Osteocyte (in vitro differentiated cells): ENCODE data around the gene EPHA2. TPM values are rescaled to one million over a fixed set of nuclear protein-coding genes. Genes with fewer than 3 reads are reported as not detected.

Source experiments
- DNase-seq: peaks from one replicate; pipeline ENCODE4 v3.0.0; 2021; ENCODE audit warnings: mixed read lengths; ENCODE audit not compliant: unreplicated experiment; ENCODE audit errors: extremely low spot score
- H3K27ac Mint-ChIP-seq: one replicate; pipeline ENCODE4 v1.8.0; 2021; ENCODE audit warnings: mild to moderate bottlenecking, mixed read lengths; ENCODE audit not compliant: unreplicated experiment
- H3K27me3 Mint-ChIP-seq: one replicate; pipeline ENCODE4 v1.8.0; 2021; ENCODE audit warnings: mixed read lengths; ENCODE audit not compliant: unreplicated experiment
- H3K36me3 Mint-ChIP-seq: one replicate; pipeline ENCODE4 v1.8.0; 2021; ENCODE audit warnings: mixed read lengths; ENCODE audit not compliant: unreplicated experiment
- H3K4me1 Mint-ChIP-seq: one replicate; pipeline ENCODE4 v1.8.0; 2021; ENCODE audit warnings: mixed read lengths; ENCODE audit not compliant: unreplicated experiment
- H3K4me3 Mint-ChIP-seq: one replicate; pipeline ENCODE4 v1.8.0; 2021; ENCODE audit warnings: mild to moderate bottlenecking, moderate library complexity, mixed read lengths; ENCODE audit not compliant: unreplicated experiment
- H3K9me3 Mint-ChIP-seq: one replicate; pipeline ENCODE4 v1.8.0; 2021; ENCODE audit warnings: mixed read lengths; ENCODE audit not compliant: unreplicated experiment
- total RNA-seq: library from RNA; stranded (reverse); gene quantifications from 2 replicates; pipeline ENCODE4 v1.2.1, GENCODE V29; 2021
- TF ChIP-seq, protein P1 (sequence below): fragments of 200-600 bp; sonication (generic); IDR thresholded peaks from 2 replicates; pipeline ENCODE4 v1.5.0; 2021; ENCODE audit warnings: antibody characterized with exemption, mild to moderate bottlenecking, moderate library complexity

EPHA2 gene
- total RNA-seq, 1 donor from 2014 or later: 152 TPM

DNA sequence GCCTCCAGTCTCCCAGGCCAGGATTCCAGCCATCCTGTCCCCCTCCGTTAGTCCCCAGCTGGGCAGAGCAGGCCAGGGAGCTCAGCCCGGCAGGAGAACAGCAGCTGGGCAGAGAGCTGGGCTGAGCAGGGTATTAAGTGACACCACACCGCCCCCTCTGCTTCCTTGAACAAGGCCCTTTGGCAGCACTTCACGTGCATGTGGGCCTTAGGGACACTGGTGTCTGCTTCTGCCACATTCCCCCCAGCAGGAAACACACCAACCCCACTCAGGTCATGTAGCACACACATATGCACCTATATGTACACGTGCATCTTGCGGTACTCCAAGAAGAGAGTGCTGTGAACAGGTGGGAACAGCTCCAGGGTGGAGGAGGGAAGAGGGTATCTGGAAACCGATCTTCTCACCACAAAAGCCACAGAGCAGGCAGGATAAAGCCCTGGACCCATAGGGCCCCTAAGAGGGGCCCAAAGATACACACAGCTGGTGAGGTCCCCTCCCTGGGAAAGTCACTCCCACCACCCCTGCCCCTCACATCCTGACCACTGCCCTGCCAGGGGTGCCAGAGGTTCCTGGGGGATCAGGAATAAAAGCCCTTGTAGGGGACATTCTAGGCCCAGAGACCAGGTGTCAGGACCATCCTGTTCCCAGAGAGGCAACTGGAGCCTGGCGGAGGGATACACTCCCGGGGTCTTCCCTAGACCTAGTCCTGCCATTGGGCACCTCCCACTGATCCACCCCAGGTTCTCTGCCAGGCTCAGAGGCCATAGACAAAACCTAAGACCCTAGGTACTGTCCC is 4.5 kb downstream of the EPHA2 start:
- H3K27me3 Mint-ChIP-seq: no peaks in the 10 kb centered on the region
- H3K4me1 Mint-ChIP-seq: peaks cover 69% of the 10 kb centered on the region
- TF ChIP-seq, protein P1, sequence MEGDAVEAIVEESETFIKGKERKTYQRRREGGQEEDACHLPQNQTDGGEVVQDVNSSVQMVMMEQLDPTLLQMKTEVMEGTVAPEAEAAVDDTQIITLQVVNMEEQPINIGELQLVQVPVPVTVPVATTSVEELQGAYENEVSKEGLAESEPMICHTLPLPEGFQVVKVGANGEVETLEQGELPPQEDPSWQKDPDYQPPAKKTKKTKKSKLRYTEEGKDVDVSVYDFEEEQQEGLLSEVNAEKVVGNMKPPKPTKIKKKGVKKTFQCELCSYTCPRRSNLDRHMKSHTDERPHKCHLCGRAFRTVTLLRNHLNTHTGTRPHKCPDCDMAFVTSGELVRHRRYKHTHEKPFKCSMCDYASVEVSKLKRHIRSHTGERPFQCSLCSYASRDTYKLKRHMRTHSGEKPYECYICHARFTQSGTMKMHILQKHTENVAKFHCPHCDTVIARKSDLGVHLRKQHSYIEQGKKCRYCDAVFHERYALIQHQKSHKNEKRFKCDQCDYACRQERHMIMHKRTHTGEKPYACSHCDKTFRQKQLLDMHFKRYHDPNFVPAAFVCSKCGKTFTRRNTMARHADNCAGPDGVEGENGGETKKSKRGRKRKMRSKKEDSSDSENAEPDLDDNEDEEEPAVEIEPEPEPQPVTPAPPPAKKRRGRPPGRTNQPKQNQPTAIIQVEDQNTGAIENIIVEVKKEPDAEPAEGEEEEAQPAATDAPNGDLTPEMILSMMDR: peak; percentile 16
- peak overlapping the region; percentile 95 for H3K27ac Mint-ChIP-seq
- H3K9me3 Mint-ChIP-seq: no peaks in the 10 kb centered on the region
- peaks cover 33% of the 10 kb centered on the region for H3K36me3 Mint-ChIP-seq
- no peak for DNase-seq
- peak overlapping the region; percentile 93 for H3K4me3 Mint-ChIP-seq

DNA sequence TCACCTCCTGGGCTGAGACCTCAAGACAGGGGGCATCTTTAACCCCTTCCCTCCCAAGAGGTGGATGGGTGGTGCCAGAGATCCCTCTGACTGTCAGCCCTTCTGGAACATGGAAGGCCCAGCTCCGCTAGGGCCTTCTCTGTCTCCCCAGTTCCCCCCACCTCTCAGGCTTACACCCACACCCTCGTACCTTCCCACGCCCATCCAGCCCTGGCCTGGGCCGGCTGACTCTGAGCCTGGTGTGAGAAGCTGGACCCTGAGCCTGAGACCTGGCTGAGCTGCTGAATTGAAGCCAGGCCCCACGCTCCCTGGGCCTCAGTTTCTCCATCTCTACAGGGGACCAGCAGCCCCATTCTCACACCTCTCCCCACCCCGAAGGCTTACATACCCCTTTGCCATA is 5.4 kb downstream of the EPHA2 start:
- H3K27ac Mint-ChIP-seq: peak overlapping the region; percentile 95
- no peaks in the 10 kb centered on the region for H3K27me3 Mint-ChIP-seq
- no peak for DNase-seq
- TF ChIP-seq, protein P1: no peak
- peaks cover 74% of the 10 kb centered on the region for H3K4me1 Mint-ChIP-seq
- H3K4me3 Mint-ChIP-seq: peak overlapping the region; percentile 93
- no peaks in the 10 kb centered on the region for H3K9me3 Mint-ChIP-seq
- peaks cover 33% of the 10 kb centered on the region for H3K36me3 Mint-ChIP-seq

DNA sequence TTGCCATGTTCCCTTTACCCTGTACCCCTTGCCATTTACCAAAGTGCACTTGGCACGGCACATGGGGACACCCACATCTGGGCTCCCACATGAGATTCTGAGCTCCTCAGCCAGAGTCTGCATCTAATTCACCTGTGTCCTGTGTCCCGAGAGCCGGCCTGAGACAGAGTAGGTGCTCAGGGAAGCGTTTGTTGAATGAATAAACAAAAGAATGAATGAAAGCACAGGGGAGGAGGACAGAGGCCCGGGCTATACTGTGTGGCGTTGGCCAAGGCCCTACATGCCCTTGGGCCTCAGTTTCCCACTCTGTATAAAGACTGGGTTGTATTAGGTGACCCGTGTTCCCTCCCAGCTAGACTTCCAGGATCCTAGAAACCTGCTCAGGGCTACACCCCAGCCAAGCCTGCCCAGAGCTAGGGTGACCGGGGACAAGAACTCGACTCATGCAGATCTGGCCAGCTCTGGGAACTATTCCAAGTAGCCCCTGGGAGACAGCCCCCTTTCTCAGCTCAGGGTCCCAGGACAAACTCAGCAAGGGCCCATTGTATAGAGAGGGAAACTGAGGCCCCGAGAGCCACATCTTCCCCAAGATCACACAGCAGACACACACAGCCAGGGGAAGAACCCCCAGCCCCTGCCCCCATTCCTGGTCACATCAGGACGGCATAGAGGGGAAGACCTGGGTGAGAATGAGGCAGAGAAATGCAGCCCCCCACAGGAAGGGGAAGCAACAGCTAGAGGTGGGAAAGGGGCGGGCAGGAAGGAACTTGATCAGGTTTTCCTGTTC is 6.0 kb downstream of the EPHA2 start:
- Mint-ChIP-seq H3K27me3 (no peaks in the 10 kb centered on the region), H3K27ac (peak overlapping the region; percentile 95)
- no peak for DNase-seq

DNA sequence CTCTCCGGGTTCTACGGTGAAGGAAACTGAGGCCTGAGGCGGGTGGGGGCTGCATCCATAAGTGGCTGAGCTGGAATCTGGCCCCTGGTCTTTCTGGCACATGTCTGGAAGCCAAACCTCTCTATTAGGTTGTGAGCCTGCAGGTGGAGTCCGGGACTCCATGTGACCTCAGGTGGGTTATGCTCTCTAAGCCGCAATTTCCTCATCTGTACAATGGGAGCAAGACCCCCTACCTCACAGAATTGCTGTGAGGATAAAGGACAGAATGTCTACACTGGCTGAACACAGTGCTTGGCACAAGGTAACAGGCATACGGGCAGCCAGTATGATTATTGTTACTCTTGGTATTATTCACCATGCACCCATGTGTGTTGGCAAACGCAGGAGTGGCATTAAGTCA is 6.7 kb downstream of the EPHA2 start:
- H3K36me3 Mint-ChIP-seq: peaks cover 40% of the 10 kb centered on the region
- no peak for DNase-seq
- H3K9me3 Mint-ChIP-seq: no peaks in the 10 kb centered on the region
- H3K4me1 Mint-ChIP-seq: peaks cover 87% of the 10 kb centered on the region
- H3K4me3 Mint-ChIP-seq: peak overlapping the region; percentile 10
- TF ChIP-seq, protein P1: no peak
- H3K27ac Mint-ChIP-seq: peak overlapping the region; percentile 63
- H3K27me3 Mint-ChIP-seq: no peaks in the 10 kb centered on the region

More for the DNA sequence above, 6.0 kb downstream of the EPHA2 start:
- TF ChIP-seq, protein P1: no peak
- peaks cover 80% of the 10 kb centered on the region for H3K4me1 Mint-ChIP-seq
- no peaks in the 10 kb centered on the region for H3K9me3 Mint-ChIP-seq
- peak overlapping the region; percentile 93 for H3K4me3 Mint-ChIP-seq
- H3K36me3 Mint-ChIP-seq: peaks cover 34% of the 10 kb centered on the region
